DND-41 (cell line): ENCODE measurements around the gene IMPDH2.

ENCODE experiments used
- ATAC-seq: fragments of 200-7000 bp; cut with Tn5 transposase; 3 replicates; pipeline ENCODE4 v1.9.1; 2021; ENCODE audit warnings: low read depth; ENCODE audit not compliant: insufficient read depth
- DNase-seq: peaks from one replicate; pipeline ENCODE4 v3.0.0-alpha.2; 2020
- H2AFZ ChIP-seq: 2 replicates; pipeline ENCODE4 v1.6.0; 2012; ENCODE audit warnings: low read depth, low read length
- H3K27ac ChIP-seq: 2 replicates; pipeline ENCODE4 v1.5.1; 2012; ENCODE audit warnings: low read length, inconsistent platforms
- H3K27me3 ChIP-seq: fragments of 200-600 bp; sonication (generic); 2 replicates; pipeline ENCODE4 v1.6.0; 2012; ENCODE audit warnings: low read length, mild to moderate bottlenecking, inconsistent platforms; ENCODE audit not compliant: insufficient read depth, poor library complexity
- H3K36me3 ChIP-seq: 2 replicates; pipeline ENCODE4 v1.5.1; 2012; ENCODE audit warnings: low read length, inconsistent platforms; ENCODE audit not compliant: insufficient read depth
- H3K4me1 ChIP-seq: 2 replicates; pipeline ENCODE4 v1.5.1; 2012; ENCODE audit warnings: mild to moderate bottlenecking, low read length; ENCODE audit not compliant: insufficient read depth
- H3K4me2 ChIP-seq: 2 replicates; pipeline ENCODE4 v1.6.0; 2012; ENCODE audit warnings: mild to moderate bottlenecking, moderate library complexity, low read length, inconsistent platforms; ENCODE audit not compliant: insufficient read depth
- H3K4me3 ChIP-seq, 2 experiments: fragments of 200-600 bp in 1 of 2; shearing (Covaris generic) in 1 of 2; 2 replicates each; pipeline ENCODE4 v1.5.1; 2012 to 2016; ENCODE audit warnings: inconsistent platforms in 2 of 2, low read length in 2 of 2, mild to moderate bottlenecking in 2 of 2, low read depth in 1 of 2, moderate library complexity in 1 of 2
- H3K79me2 ChIP-seq: 2 replicates; pipeline ENCODE4 v1.6.0; 2012; ENCODE audit warnings: low read length, inconsistent platforms; ENCODE audit not compliant: insufficient read depth
- H3K9ac ChIP-seq: 2 replicates; pipeline ENCODE4 v1.6.0; 2012; ENCODE audit warnings: low read depth, mild to moderate bottlenecking, inconsistent platforms, low read length, moderate library complexity
- H3K9me3 ChIP-seq: 2 replicates; pipeline ENCODE4 v1.5.1; 2012; ENCODE audit warnings: low read length, moderate library complexity, mild to moderate bottlenecking, inconsistent platforms; ENCODE audit not compliant: insufficient read depth, severe bottlenecking
- H4K20me1 ChIP-seq: 2 replicates; pipeline ENCODE4 v1.6.0; 2012; ENCODE audit warnings: low read length; ENCODE audit not compliant: insufficient read depth
- EZH2 ChIP-seq: IDR thresholded peaks from 3 replicates; pipeline ENCODE4 v1.6.1; 2012; ENCODE audit warnings: borderline replicate concordance, low read depth, mild to moderate bottlenecking, moderate library complexity, low read length, inconsistent platforms; ENCODE audit not compliant: severe bottlenecking
- TF ChIP-seq, protein P1 (sequence below): IDR thresholded peaks from 2 replicates; pipeline ENCODE4 v1.5.1; 2012; ENCODE audit warnings: borderline replicate concordance, low read length, moderate library complexity, mild to moderate bottlenecking; ENCODE audit not compliant: poor library complexity, severe bottlenecking; ENCODE audit errors: extremely low read depth

IMPDH2 gene

DNA sequence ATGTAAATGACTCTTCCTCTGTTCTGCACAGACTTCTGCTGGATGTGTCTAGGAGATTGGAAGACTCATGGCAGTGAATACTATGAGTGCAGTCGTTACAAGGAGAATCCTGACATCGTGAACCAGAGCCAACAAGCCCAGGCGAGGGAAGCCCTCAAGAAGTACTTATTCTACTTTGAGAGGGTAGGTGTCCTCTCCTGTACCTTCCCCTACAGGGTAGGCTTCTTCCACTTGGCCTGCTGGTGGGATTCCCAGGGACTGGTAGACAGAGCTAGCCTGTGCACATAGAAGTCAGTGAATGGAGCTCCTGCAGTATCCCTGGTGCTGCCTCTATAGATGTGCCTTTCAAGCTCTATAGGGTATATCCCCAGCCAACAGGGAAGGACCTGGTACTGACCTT, 49.7 kb downstream of the IMPDH2 start:
- Histone ChIP-seq H2AFZ (no peak overlapping the region), H3K27ac (no peak overlapping the region), H3K9ac (no peak overlapping the region), H3K9me3 (no peaks in the 10 kb centered on the region), H4K20me1 (0 out of 2 replicates have a peak, but pooled peaks cover 2% of the 10 kb centered on the region), H3K4me1 (no peaks in the 10 kb centered on the region), H3K79me2 (no peaks in the 10 kb centered on the region), H3K27me3 (no peaks in the 10 kb centered on the region), H3K4me2 (no peak overlapping the region), H3K4me3 (no peak overlapping the region), H3K36me3 (peaks cover 85% of the 10 kb centered on the region)
- no peak for DNase-seq
- ATAC-seq = no peak
- no peak for TF ChIP-seq EZH2
- TF ChIP-seq, protein P1, sequence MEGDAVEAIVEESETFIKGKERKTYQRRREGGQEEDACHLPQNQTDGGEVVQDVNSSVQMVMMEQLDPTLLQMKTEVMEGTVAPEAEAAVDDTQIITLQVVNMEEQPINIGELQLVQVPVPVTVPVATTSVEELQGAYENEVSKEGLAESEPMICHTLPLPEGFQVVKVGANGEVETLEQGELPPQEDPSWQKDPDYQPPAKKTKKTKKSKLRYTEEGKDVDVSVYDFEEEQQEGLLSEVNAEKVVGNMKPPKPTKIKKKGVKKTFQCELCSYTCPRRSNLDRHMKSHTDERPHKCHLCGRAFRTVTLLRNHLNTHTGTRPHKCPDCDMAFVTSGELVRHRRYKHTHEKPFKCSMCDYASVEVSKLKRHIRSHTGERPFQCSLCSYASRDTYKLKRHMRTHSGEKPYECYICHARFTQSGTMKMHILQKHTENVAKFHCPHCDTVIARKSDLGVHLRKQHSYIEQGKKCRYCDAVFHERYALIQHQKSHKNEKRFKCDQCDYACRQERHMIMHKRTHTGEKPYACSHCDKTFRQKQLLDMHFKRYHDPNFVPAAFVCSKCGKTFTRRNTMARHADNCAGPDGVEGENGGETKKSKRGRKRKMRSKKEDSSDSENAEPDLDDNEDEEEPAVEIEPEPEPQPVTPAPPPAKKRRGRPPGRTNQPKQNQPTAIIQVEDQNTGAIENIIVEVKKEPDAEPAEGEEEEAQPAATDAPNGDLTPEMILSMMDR = no peak
